ENCODE data around the gene ZNF543. TPM values are rescaled to one million over a fixed set of nuclear protein-coding genes. Genes with fewer than 3 reads are reported as not detected.

The ZNF543 gene
- total and polyA plus RNA-seq, 2 of the 13 experiments (the other 11 are each of a cell fraction or from before 2014, with no cell fraction given): 2.1 to 8.9 TPM

GRCh38 chr19:57276430-57276829, 43.8 kb upstream of the ZNF543 start (continued):
- TF ChIP-seq, protein P1, sequence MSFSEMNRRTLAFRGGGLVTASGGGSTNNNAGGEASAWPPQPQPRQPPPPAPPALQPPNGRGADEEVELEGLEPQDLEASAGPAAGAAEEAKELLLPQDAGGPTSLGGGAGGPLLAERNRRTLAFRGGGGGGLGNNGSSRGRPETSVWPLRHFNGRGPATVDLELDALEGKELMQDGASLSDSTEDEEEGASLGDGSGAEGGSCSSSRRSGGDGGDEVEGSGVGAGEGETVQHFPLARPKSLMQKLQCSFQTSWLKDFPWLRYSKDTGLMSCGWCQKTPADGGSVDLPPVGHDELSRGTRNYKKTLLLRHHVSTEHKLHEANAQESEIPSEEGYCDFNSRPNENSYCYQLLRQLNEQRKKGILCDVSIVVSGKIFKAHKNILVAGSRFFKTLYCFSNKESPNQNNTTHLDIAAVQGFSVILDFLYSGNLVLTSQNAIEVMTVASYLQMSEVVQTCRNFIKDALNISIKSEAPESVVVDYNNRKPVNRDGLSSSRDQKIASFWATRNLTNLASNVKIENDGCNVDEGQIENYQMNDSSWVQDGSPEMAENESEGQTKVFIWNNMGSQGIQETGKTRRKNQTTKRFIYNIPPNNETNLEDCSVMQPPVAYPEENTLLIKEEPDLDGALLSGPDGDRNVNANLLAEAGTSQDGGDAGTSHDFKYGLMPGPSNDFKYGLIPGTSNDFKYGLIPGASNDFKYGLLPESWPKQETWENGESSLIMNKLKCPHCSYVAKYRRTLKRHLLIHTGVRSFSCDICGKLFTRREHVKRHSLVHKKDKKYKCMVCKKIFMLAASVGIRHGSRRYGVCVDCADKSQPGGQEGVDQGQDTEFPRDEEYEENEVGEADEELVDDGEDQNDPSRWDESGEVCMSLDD (CRISPR knock-in tag; IDR thresholded peaks at IDR 0.05; ENCODE audit: borderline replicate concordance): peak; percentile 76; the same call in 1 of the 2 replicates
- TF ChIP-seq ZNF83 (CRISPR knock-in tag; IDR thresholded peaks at IDR 0.05; ENCODE audit: borderline replicate concordance): no peak
- peak; percentile 11; the same call in 1 of the 2 replicates for TF ChIP-seq HNF4G (IDR thresholded peaks at IDR 0.05; ENCODE audit: borderline replicate concordance, low read depth, low read length)
- TF ChIP-seq HNF4G (CRISPR knock-in tag; IDR thresholded peaks at IDR 0.05; ENCODE audit: borderline replicate concordance, low read depth): no peak
- no peak for TF ChIP-seq ZNF430 (CRISPR knock-in tag; IDR thresholded peaks at IDR 0.05)
- TF ChIP-seq CEBPG (CRISPR knock-in tag; IDR thresholded peaks at IDR 0.05): peak; percentile 27; the same call in 1 of the 2 replicates
- TF ChIP-seq ZBTB34 (CRISPR knock-in tag; IDR thresholded peaks at IDR 0.05): no peak
- TF ChIP-seq NR2F6 (IDR thresholded peaks at IDR 0.05): peak; percentile 56
- peak; percentile 59 for TF ChIP-seq NR2F6 (CRISPR knock-in tag; IDR thresholded peaks at IDR 0.05)
- no peak for TF ChIP-seq TFDP1 (CRISPR knock-in tag; IDR thresholded peaks at IDR 0.05; ENCODE audit: borderline replicate concordance)
- TF ChIP-seq, protein P2, sequence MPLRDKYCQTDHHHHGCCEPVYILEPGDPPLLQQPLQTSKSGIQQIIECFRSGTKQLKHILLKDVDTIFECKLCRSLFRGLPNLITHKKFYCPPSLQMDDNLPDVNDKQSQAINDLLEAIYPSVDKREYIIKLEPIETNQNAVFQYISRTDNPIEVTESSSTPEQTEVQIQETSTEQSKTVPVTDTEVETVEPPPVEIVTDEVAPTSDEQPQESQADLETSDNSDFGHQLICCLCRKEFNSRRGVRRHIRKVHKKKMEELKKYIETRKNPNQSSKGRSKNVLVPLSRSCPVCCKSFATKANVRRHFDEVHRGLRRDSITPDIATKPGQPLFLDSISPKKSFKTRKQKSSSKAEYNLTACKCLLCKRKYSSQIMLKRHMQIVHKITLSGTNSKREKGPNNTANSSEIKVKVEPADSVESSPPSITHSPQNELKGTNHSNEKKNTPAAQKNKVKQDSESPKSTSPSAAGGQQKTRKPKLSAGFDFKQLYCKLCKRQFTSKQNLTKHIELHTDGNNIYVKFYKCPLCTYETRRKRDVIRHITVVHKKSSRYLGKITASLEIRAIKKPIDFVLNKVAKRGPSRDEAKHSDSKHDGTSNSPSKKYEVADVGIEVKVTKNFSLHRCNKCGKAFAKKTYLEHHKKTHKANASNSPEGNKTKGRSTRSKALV (CRISPR knock-in tag; IDR thresholded peaks at IDR 0.05): no peak
- no peak for TF ChIP-seq HNRNPUL1 (IDR thresholded peaks at IDR 0.05; ENCODE audit: low read depth, low read length)
- no peak for TF ChIP-seq MNT (IDR thresholded peaks at IDR 0.05)
- TF ChIP-seq ZNF121 (CRISPR knock-in tag; IDR thresholded peaks at IDR 0.05): no peak
- TF ChIP-seq EP300 (IDR thresholded peaks at IDR 0.05; ENCODE audit: low read depth in 2 of 2, low read length in 2 of 2): peak in 1 of 2 experiments; percentile 27; a peak in 1 of 4 replicates
- no peak for TF ChIP-seq EP300 (CRISPR knock-in tag; IDR thresholded peaks at IDR 0.05; ENCODE audit: borderline replicate concordance)
- TF ChIP-seq, protein P3, sequence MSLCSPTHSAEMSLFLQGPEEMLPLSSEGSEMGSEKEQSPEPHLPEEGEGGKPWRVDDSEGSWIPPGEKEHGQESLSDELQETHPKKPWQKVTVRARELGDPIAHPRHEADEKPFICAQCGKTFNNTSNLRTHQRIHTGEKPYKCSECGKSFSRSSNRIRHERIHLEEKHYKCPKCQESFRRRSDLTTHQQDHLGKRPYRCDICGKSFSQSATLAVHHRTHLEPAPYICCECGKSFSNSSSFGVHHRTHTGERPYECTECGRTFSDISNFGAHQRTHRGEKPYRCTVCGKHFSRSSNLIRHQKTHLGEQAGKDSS (CRISPR knock-in tag; IDR thresholded peaks at IDR 0.05; ENCODE audit: borderline replicate concordance, low read depth): no peak
- TF ChIP-seq ZMYM3 (CRISPR knock-in tag; IDR thresholded peaks at IDR 0.05): no peak
- TF ChIP-seq, protein P4, sequence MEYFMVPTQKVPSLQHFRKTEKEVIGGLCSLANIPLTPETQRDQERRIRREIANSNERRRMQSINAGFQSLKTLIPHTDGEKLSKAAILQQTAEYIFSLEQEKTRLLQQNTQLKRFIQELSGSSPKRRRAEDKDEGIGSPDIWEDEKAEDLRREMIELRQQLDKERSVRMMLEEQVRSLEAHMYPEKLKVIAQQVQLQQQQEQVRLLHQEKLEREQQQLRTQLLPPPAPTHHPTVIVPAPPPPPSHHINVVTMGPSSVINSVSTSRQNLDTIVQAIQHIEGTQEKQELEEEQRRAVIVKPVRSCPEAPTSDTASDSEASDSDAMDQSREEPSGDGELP (IDR thresholded peaks at IDR 0.05; ENCODE audit: borderline replicate concordance, low read depth): peak; percentile 56; the same call in 1 of the 2 replicates
